Endothelial cell of umbilical vein (primary cell): ENCODE results near the gene SEMA5A. TPM values are rescaled to one million over a fixed set of nuclear protein-coding genes. Genes with fewer than 3 reads are reported as not detected.

Experiments used
- BruUV-seq: library from RNA; stranded (reverse); fragments of 400-500 nt; replicated peaks from 2 replicates; lab custom pipeline; 2021; lab: Mats Ljungman, UMichigan
- CTCF ChIA-PET: fragments of 300-600, 350-600 bp; sonication (Branson Sonifier 250); formaldehyde crosslinking; loops from one replicate; lab custom pipeline; 2021; ENCODE audit warnings: antibody characterized with exemption, inconsistent platforms; lab: Charles Lee
- POLR2A ChIA-PET: fragments of 300-600, 350-600 bp; sonication (Branson Sonifier 250); formaldehyde crosslinking; loops from one replicate; lab custom pipeline; 2021; ENCODE audit warnings: antibody characterized with exemption, inconsistent platforms; lab: Charles Lee
- DNase-seq: peaks from one replicate; pipeline ENCODE4 v3.0.0-alpha.2; 2011; ENCODE audit warnings: low read depth, low spot score
- FAIRE-seq: peaks from 2 replicates; lab custom pipeline; 2011; peaks lifted over from hg19 to GRCh38; lab: Jason Lieb, UNC
- H2AFZ ChIP-seq: 2 replicates; pipeline ENCODE4 v1.6.0; 2012; ENCODE audit warnings: low read depth, low read length, control low read depth, inconsistent platforms
- H3K27ac ChIP-seq: 2 replicates; pipeline ENCODE4 v1.5.1; 2011; ENCODE audit warnings: low read depth, mild to moderate bottlenecking, control low read depth, low read length, moderate library complexity; ENCODE audit not compliant: insufficient read depth
- H3K27me3 ChIP-seq, 2 experiments: 2 replicates each; pipeline versions ENCODE4 v1.6.0 to v1.6.1; 2011; ENCODE audit warnings: low read length in 2 of 2, mixed read lengths in 1 of 2; ENCODE audit not compliant: control insufficient read depth in 2 of 2, insufficient read depth in 2 of 2
- H3K36me3 ChIP-seq, 2 experiments: 2 replicates in 1 of 2; 3 replicates in 1 of 2; pipeline ENCODE4 v1.5.1; 2011; ENCODE audit warnings: low read length in 2 of 2, mild to moderate bottlenecking in 1 of 2, moderate library complexity in 1 of 2; ENCODE audit not compliant: control insufficient read depth in 2 of 2, insufficient read depth in 2 of 2; ENCODE audit errors: extremely low read depth in 1 of 2
- H3K4me1 ChIP-seq: 3 replicates; pipeline ENCODE4 v1.5.1; 2011; ENCODE audit warnings: mild to moderate bottlenecking, low read length; ENCODE audit not compliant: control insufficient read depth, insufficient read depth; ENCODE audit errors: extremely low read depth
- H3K4me2 ChIP-seq: 2 replicates; pipeline ENCODE4 v1.6.1; 2011; ENCODE audit warnings: low read length, control low read depth, mixed read lengths; ENCODE audit not compliant: insufficient read depth
- H3K4me3 ChIP-seq, 3 experiments: fragments of 200-600 bp in 1 of 3; sonication (generic), shearing (Covaris generic) in 1 of 3; replicated peaks in 1 of 3; 2 replicates each; pipeline ENCODE4 v1.5.1; 2011 to 2016; ENCODE audit warnings: control low read depth in 3 of 3, low read length in 3 of 3, mild to moderate bottlenecking in 2 of 3, inconsistent platforms in 1 of 3, low read depth in 1 of 3, moderate library complexity in 1 of 3; ENCODE audit not compliant: insufficient read depth in 1 of 3
- H3K79me2 ChIP-seq: 2 replicates; pipeline ENCODE4 v1.6.0; 2012; ENCODE audit warnings: low read length, inconsistent platforms; ENCODE audit not compliant: control insufficient read depth, insufficient read depth
- H3K9ac ChIP-seq: replicated peaks from 2 replicates; pipeline ENCODE3; 2011; ENCODE audit warnings: low read length, control low read depth; ENCODE audit not compliant: insufficient read depth; ENCODE audit errors: extremely low read depth
- H3K9me1 ChIP-seq: replicated peaks from 3 replicates; pipeline ENCODE4 v1.6.0; 2011; ENCODE audit warnings: mild to moderate bottlenecking, low read length; ENCODE audit not compliant: control insufficient read depth, insufficient read depth; ENCODE audit errors: extremely low read depth
- H3K9me3 ChIP-seq: replicated peaks from 2 replicates; pipeline ENCODE4 v1.5.1; 2012; ENCODE audit warnings: low read length, inconsistent platforms; ENCODE audit not compliant: control insufficient read depth, insufficient read depth
- H4K20me1 ChIP-seq: replicated peaks from 2 replicates; pipeline ENCODE3; 2011; ENCODE audit warnings: mild to moderate bottlenecking, low read length; ENCODE audit not compliant: control insufficient read depth, insufficient read depth; ENCODE audit errors: extremely low read depth
- JUN ChIP-seq: IDR thresholded peaks from 2 replicates; pipeline ENCODE4 v1.6.1; 2011; ENCODE audit warnings: borderline replicate concordance, low read depth; ENCODE audit not compliant: insufficient read length, insufficient read depth
- MYC ChIP-seq: IDR thresholded peaks from one replicate; pipeline ENCODE4 v1.6.1; 2011; ENCODE audit warnings: mild to moderate bottlenecking, low read depth, low read length
- dilution Hi-C: fragments of 300-500 bp; cut with MboI; formaldehyde crosslinking; loops from one replicate; pipeline ENCODE4 v1.15.0; 2019; ENCODE audit warnings: low sequenced_read_pairs; ENCODE audit not compliant: extremely low pct_ligation_motif_present
- intact Hi-C: fragments of 100-400 bp; cut with micrococcal nuclease; formaldehyde crosslinking; loops from one replicate; pipeline ENCODE4 v1.10.0; 2022
- polyA plus RNA-seq, 4 experiments: library from polyadenylated mRNA; depleted of rRNA in 3 of 4; stranded (reverse) in 3 of 4; unstranded in 1 of 4; fragments of >200 nt; gene quantifications; 2 replicates each; pipeline versions ENCODE4 v1.2.1 to v1.2.3, GENCODE V29; 2011 to 2012; ENCODE audit warnings: missing spikeins in 1 of 4
- total RNA-seq: library from RNA; stranded (reverse); gene quantifications from 2 replicates; pipeline ENCODE4 v1.2.3, GENCODE V29; 2021
- TF ChIP-seq, protein P1 (sequence below), 2 donors: IDR thresholded peaks; 1 replicate in 1 of 2; 2 replicates in 1 of 2; pipeline ENCODE4 v1.5.1; 2011; ENCODE audit warnings: low read length in 2 of 2, mild to moderate bottlenecking in 2 of 2, moderate library complexity in 2 of 2, control low read depth in 1 of 2, inconsistent platforms in 1 of 2, low read depth in 1 of 2; ENCODE audit not compliant: insufficient read depth in 1 of 2; ENCODE audit errors: extremely low read depth in 1 of 2

SEMA5A gene
- total and polyA plus RNA-seq, 2 donors (not counting 3 experiments of a cell fraction or from before 2014, with no cell fraction given), result 0.04 to 0.06 TPM

- FAIRE-seq, result no peak
Measured at GRCh38 chr5:9502050-9502834, 43.6 kb downstream of the SEMA5A start.

GRCh38 chr5:9500625-9501024 is 45.2 kb downstream of the SEMA5A start:
- no TSS peak for BruUV-seq
- no peaks in the 10 kb centered on the region for H4K20me1 ChIP-seq
- H3K4me1 ChIP-seq, result no peaks in the 10 kb centered on the region
- H3K9me3 ChIP-seq, result no peaks in the 10 kb centered on the region
- H3K9ac ChIP-seq, result no peak overlapping the region
- no peaks in the 10 kb centered on the region for H3K79me2 ChIP-seq
- H3K27me3 ChIP-seq, result no peaks in the 10 kb centered on the region
- FAIRE-seq (no peak), DNase-seq (no peak)
- ChIA-PET CTCF (no interaction called here), POLR2A (no interaction called here)
- no peak overlapping the region for H2AFZ ChIP-seq
- TF ChIP-seq, protein P1, sequence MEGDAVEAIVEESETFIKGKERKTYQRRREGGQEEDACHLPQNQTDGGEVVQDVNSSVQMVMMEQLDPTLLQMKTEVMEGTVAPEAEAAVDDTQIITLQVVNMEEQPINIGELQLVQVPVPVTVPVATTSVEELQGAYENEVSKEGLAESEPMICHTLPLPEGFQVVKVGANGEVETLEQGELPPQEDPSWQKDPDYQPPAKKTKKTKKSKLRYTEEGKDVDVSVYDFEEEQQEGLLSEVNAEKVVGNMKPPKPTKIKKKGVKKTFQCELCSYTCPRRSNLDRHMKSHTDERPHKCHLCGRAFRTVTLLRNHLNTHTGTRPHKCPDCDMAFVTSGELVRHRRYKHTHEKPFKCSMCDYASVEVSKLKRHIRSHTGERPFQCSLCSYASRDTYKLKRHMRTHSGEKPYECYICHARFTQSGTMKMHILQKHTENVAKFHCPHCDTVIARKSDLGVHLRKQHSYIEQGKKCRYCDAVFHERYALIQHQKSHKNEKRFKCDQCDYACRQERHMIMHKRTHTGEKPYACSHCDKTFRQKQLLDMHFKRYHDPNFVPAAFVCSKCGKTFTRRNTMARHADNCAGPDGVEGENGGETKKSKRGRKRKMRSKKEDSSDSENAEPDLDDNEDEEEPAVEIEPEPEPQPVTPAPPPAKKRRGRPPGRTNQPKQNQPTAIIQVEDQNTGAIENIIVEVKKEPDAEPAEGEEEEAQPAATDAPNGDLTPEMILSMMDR (IDR thresholded peaks at IDR 0.05; ENCODE audit: extremely low read depth in 1 of 2, insufficient read depth in 1 of 2, low read depth in 1 of 2, low read length in 2 of 2), result no peak
- no peaks in the 10 kb centered on the region for H3K36me3 ChIP-seq
- no peak overlapping the region for H3K4me2 ChIP-seq
- no peaks in the 10 kb centered on the region for H3K9me1 ChIP-seq
- H3K4me3 ChIP-seq, result no peak overlapping the region
- dilution Hi-C loops (no loop called here), intact Hi-C loops (no loop called here)
- H3K27ac ChIP-seq, result no peak overlapping the region

More at GRCh38 chr5:9502050-9502834, 43.6 kb downstream of the SEMA5A start:
- intact Hi-C loops, result no loop called here
- no peak for TF ChIP-seq JUN
- TF ChIP-seq MYC, result no peak
- POLR2A ChIA-PET, result no interaction called here
- H3K27me3 ChIP-seq, result no peaks in the 10 kb centered on the region
- H3K9me1 ChIP-seq, result no peaks in the 10 kb centered on the region
- H4K20me1 ChIP-seq, result no peaks in the 10 kb centered on the region
- H3K4me3 ChIP-seq, result no peak overlapping the region
- H3K4me2 ChIP-seq, result no peak overlapping the region
- no peaks in the 10 kb centered on the region for H3K79me2 ChIP-seq
- H2AFZ ChIP-seq, result no peak overlapping the region
- CTCF ChIA-PET, result no interaction called here
- H3K4me1 ChIP-seq, result no peaks in the 10 kb centered on the region
- BruUV-seq, result no TSS peak
- no peak overlapping the region for H3K9ac ChIP-seq
- no peak for DNase-seq
- H3K36me3 ChIP-seq, result no peaks in the 10 kb centered on the region
- no peak overlapping the region for H3K27ac ChIP-seq
- dilution Hi-C loops, result no loop called here
- H3K9me3 ChIP-seq, result no peaks in the 10 kb centered on the region
